ENCODE measurements around the gene XRCC5. TPM values are rescaled to one million over a fixed set of nuclear protein-coding genes. Genes with fewer than 3 reads are reported as not detected.
"Not testable (repeated sequence)": the region's sequence is repeated elsewhere in the genome, so short reads cannot be mapped to it uniquely, and the experiment has no call there.

XRCC5 gene
- total RNA-seq, 1 experiment from 2014 or later = 424 TPM

- no TSS peak for BruUV-seq (replicated peaks)
- peaks cover 55 to 64% of the 10 kb centered on the region in 2 experiments for H3K36me3 ChIP-seq (ENCODE audit: control insufficient read depth in 1 of 2, insufficient read depth in 2 of 2, low read length in 2 of 2)
These were observed 97.7 kb downstream of the XRCC5 start for GRCh38 chr2:216206821-216207220.

GRCh38 chr2:216208661-216209060 lies 99.5 kb downstream of the XRCC5 start:
- H2AFZ ChIP-seq (ENCODE audit: low read depth, low read length, poor library complexity, severe bottlenecking); H3K4me1 ChIP-seq (ENCODE audit: control insufficient read depth in 1 of 2, insufficient read depth in 2 of 2, low read length in 2 of 2); BruUV-seq (replicated peaks); CTCF ChIA-PET; H3K27ac ChIP-seq (ENCODE audit: low read depth, low read length); ATAC-seq; H3K9me3 ChIP-seq (ENCODE audit: control insufficient read depth in 1 of 2, insufficient read depth in 1 of 2, low read depth in 1 of 2, low read length in 2 of 2); RAD21 ChIA-PET (ENCODE audit: low non-redundant PET in 1 of 2, low total read pairs in 2 of 2, uncharacterized antibody in 2 of 2, unreplicated experiment in 2 of 2); intact Hi-C loops (cut with micrococcal nuclease); H3K9me2 ChIP-seq (ENCODE audit: insufficient read depth); H3K4me2 ChIP-seq (ENCODE audit: low read length); POLR2A ChIA-PET; H4K20me1 ChIP-seq (ENCODE audit: insufficient read depth); DNase-seq (ENCODE audit: low read depth, low spot score); H3K4me3 ChIP-seq (replicated peaks in 1 of 2; ENCODE audit: low read depth in 1 of 2, low read length in 2 of 2); H3K79me2 ChIP-seq (ENCODE audit: insufficient read depth, low read length); H3K9ac ChIP-seq (ENCODE audit: low read length); H3K27me3 ChIP-seq (ENCODE audit: insufficient read depth, low read length): not testable (repeated sequence)
- peaks cover 39 to 50% of the 10 kb centered on the region in 2 experiments for H3K36me3 ChIP-seq (ENCODE audit: control insufficient read depth in 1 of 2, insufficient read depth in 2 of 2, low read length in 2 of 2)

More at GRCh38 chr2:216206821-216207220, 97.7 kb downstream of the XRCC5 start:
- no peak for TF ChIP-seq POLR2AphosphoS5 (IDR thresholded peaks at IDR 0.05; ENCODE audit: low read depth, low read length)
- no peak for TF ChIP-seq JUND (IDR thresholded peaks at IDR 0.05)
- TF ChIP-seq FOSL1 (IDR thresholded peaks at IDR 0.05; ENCODE audit: low read depth) = no peak
- TF ChIP-seq ELF1 (IDR thresholded peaks at IDR 0.05; ENCODE audit: borderline replicate concordance, low read depth) = no peak
- no peak for TF ChIP-seq ATF3 (IDR thresholded peaks at IDR 0.05)
- no peak for TF ChIP-seq EGR1 (IDR thresholded peaks at IDR 0.05; ENCODE audit: low read depth)
- no peak for TF ChIP-seq SIN3A (IDR thresholded peaks at IDR 0.05; ENCODE audit: low read depth)
- no peak for TF ChIP-seq MAX (IDR thresholded peaks at IDR 0.05)
- TF ChIP-seq ZNF274 (IDR thresholded peaks at IDR 0.05; ENCODE audit: low read depth, low read length) = no peak
- no peak for TF ChIP-seq CEBPB (IDR thresholded peaks at IDR 0.05; ENCODE audit: low read depth)
- no peak for TF ChIP-seq ZBTB33 (IDR thresholded peaks at IDR 0.05; ENCODE audit: extremely low read depth, insufficient replicate concordance, low read length)
- TF ChIP-seq POLR2A (IDR thresholded peaks at IDR 0.05; ENCODE audit: borderline replicate concordance, extremely low read depth, insufficient read depth, insufficient read length) = no peak
- TF ChIP-seq EZH2 (IDR thresholded peaks at IDR 0.05) = no peak
- TF ChIP-seq SRF (IDR thresholded peaks at IDR 0.05; ENCODE audit: low read depth) = no peak
- no peaks in the 10 kb centered on the region for H3K27me3 ChIP-seq (ENCODE audit: insufficient read depth, low read length)
- H3K27ac ChIP-seq (ENCODE audit: low read depth, low read length) = no peak overlapping the region
- no peaks in the 10 kb centered on the region for H3K9me3 ChIP-seq (ENCODE audit: control insufficient read depth in 1 of 2, insufficient read depth in 1 of 2, low read depth in 1 of 2, low read length in 2 of 2)
- H3K4me1 ChIP-seq (ENCODE audit: control insufficient read depth in 1 of 2, insufficient read depth in 2 of 2, low read length in 2 of 2) = no peaks in the 10 kb centered on the region
- CTCF ChIA-PET = no interaction called here
- ATAC-seq (no peak), DNase-seq (ENCODE audit: low read depth, low spot score) (no peak)
- RAD21 ChIA-PET (ENCODE audit: low non-redundant PET in 1 of 2, low total read pairs in 2 of 2, uncharacterized antibody in 2 of 2, unreplicated experiment in 2 of 2) = no interaction called here
- H4K20me1 ChIP-seq (ENCODE audit: insufficient read depth) = peaks cover 7% of the 10 kb centered on the region; the same call in 1 of the 2 replicates
- no peak overlapping the region for H3K4me2 ChIP-seq (ENCODE audit: low read length)
- peaks cover 10% of the 10 kb centered on the region; the same call in 1 of the 2 replicates for H3K79me2 ChIP-seq (ENCODE audit: insufficient read depth, low read length)
- POLR2A ChIA-PET = no interaction called here
- no peaks in the 10 kb centered on the region for H3K9me2 ChIP-seq (ENCODE audit: insufficient read depth)
- intact Hi-C loops (cut with micrococcal nuclease) = no loop called here
- H3K9ac ChIP-seq (ENCODE audit: low read length) = no peak overlapping the region
- no peak overlapping the region for H3K4me3 ChIP-seq (replicated peaks in 1 of 2; ENCODE audit: low read depth in 1 of 2, low read length in 2 of 2)
- H2AFZ ChIP-seq (ENCODE audit: low read depth, low read length, poor library complexity, severe bottlenecking) = no peak overlapping the region

All from HCT116 (cell line).